BJ (cell line): ENCODE results near the gene KRT2. TPM values are rescaled to one million over a fixed set of nuclear protein-coding genes. Genes with fewer than 3 reads are reported as not detected.

Experiments
- CTCF ChIA-PET: fragments of 350-600 bp; formaldehyde crosslinking; extraction: SDS; loops from one replicate; lab custom pipeline; 2021; ENCODE audit warnings: antibody characterized with exemption, inconsistent platforms; lab: Yijun Ruan, JAX
- POLR2A ChIA-PET: fragments of 300-600 bp; sonication (Branson Sonifier 250); formaldehyde crosslinking; extraction: SDS; loops from one replicate; lab custom pipeline; 2021; ENCODE audit warnings: antibody characterized with exemption; lab: Charles Lee
- DNase-seq: peaks from one replicate; pipeline ENCODE4 v3.0.0-alpha.2; 2011; ENCODE audit warnings: low read depth
- H3K27me3 ChIP-seq: 2 replicates; pipeline ENCODE4 v1.6.0; 2011; ENCODE audit warnings: low read length; ENCODE audit not compliant: control insufficient read depth, insufficient read depth
- H3K36me3 ChIP-seq: 2 replicates; pipeline ENCODE4 v1.5.1; 2011; ENCODE audit warnings: low read length; ENCODE audit not compliant: control insufficient read depth, insufficient read depth
- H3K4me3 ChIP-seq: 2 replicates; pipeline ENCODE4 v1.5.1; 2011; ENCODE audit warnings: low read depth, mild to moderate bottlenecking, control low read depth, low read length
- polyA plus RNA-seq: library from polyadenylated mRNA; depleted of rRNA; stranded (reverse); fragments of >200 nt; gene quantifications from 2 replicates; pipeline ENCODE4 v1.2.3, GENCODE V29; 2011
- TF ChIP-seq, protein P1 (sequence below): IDR thresholded peaks from 2 replicates; pipeline ENCODE4 v1.5.1; 2011; ENCODE audit warnings: low read depth, mild to moderate bottlenecking, control low read depth, inconsistent platforms, low read length, moderate library complexity; ENCODE audit not compliant: insufficient read depth

KRT2 gene
- polyA plus RNA-seq, 1 experiment, result not detected

DNA sequence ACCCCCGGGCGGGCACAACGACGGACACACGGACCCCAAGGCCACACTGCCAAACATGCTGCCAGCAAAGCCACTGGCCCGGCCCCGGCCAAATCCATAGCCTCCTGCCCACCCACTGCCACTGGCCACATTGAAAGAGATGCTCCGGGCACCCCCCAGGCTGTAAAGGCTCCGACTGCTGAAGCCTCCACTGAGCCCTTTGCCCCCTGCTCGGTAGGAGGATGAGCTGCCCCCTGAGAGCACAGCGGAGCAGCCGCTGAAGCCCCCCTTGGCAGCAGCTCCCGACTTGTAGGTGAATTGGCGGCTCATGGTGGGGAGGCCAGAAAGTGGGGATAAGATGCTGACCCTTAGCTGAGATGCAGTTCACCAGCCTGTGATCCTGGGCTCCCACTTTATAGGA, 33.8 kb downstream of the KRT2 start, which contains the start of gene KRT73:
KRT73 (minus strand) TSS at position 344 of the 400 bp plus-strand sequence; CDS start at position 309, 35 bp downstream.
- TF ChIP-seq, protein P1, sequence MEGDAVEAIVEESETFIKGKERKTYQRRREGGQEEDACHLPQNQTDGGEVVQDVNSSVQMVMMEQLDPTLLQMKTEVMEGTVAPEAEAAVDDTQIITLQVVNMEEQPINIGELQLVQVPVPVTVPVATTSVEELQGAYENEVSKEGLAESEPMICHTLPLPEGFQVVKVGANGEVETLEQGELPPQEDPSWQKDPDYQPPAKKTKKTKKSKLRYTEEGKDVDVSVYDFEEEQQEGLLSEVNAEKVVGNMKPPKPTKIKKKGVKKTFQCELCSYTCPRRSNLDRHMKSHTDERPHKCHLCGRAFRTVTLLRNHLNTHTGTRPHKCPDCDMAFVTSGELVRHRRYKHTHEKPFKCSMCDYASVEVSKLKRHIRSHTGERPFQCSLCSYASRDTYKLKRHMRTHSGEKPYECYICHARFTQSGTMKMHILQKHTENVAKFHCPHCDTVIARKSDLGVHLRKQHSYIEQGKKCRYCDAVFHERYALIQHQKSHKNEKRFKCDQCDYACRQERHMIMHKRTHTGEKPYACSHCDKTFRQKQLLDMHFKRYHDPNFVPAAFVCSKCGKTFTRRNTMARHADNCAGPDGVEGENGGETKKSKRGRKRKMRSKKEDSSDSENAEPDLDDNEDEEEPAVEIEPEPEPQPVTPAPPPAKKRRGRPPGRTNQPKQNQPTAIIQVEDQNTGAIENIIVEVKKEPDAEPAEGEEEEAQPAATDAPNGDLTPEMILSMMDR, result no peak
- ChIA-PET POLR2A (no interaction called here), CTCF (no interaction called here)
- DNase-seq, result no peak
- peaks cover 7% of the 10 kb centered on the region for H3K27me3 ChIP-seq
- no peak within 1 kb of the TSS for H3K4me3 ChIP-seq
- H3K36me3 ChIP-seq, result no peaks in the 10 kb centered on the region

DNA sequence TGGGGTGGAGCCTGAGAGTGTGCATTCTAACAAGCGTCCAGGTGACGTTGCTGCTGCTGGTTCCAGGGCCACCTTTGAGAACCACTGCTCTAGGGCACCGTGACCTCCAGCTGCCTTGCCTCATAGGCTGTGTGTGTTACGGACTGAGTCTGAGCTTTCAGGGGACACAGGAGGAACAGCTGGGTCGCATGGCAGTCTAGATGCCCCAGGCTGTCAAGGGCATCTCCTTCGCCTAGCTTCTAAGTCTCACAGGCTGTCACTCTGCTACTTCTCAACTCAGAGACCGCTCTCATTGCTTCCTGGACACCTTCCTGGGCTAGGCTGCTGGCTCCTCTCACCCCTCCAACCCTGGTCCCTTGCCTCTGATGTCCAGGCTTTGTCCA, 34.6 kb downstream of the KRT2 start:
- POLR2A ChIA-PET, result no interaction called here
- CTCF ChIA-PET, result interaction anchor here (1.6 kb wide), 1 partner anchor 262 kb away, joined by 4 read pairs; no protein-coding TSS in a partner anchor
- Histone ChIP-seq H3K27me3 (peaks cover 8% of the 10 kb centered on the region), H3K36me3 (no peaks in the 10 kb centered on the region), H3K4me3 (no peak overlapping the region)
- DNase-seq, result no peak
- TF ChIP-seq, protein P1, result no peak

DNA sequence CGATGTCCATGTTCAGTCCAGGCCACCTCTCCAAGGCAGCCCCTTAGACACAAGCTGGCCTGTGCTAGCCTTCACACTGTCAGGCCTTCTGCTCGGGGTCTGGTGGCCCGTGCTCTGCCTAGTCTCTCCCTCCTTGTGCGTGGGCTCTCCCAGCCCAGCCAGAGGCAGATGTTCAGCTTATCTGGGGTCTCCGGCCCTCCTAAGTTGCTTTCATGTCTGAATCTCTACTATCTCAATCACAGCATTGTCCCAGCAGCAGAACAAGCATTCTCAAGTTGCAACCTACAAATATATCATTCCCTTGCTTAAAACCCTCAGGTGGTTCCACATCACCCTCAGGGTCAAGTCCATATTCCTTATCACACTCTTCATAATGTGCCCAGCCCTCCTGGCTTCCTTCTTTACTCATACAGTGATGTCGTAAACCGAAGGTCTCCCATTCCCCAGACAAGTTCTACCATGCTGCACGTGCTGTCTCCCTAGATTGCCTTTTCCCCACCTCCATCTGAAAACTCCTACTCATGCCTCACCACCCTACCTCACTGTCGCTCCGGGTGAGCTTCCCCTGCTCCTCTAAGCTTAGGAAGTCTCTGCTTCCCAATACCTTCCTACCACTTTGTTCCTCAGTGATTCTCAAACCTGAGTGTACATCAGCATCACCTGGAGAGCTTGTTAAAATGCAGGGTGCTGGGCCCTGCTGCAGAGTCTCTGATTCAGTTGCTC, 35.2 kb downstream of the KRT2 start:
- TF ChIP-seq, protein P1, result no peak
- H3K27me3 ChIP-seq, result peaks cover 8% of the 10 kb centered on the region
- H3K36me3 ChIP-seq, result no peaks in the 10 kb centered on the region
- no peak overlapping the region for H3K4me3 ChIP-seq
- DNase-seq, result no peak
- POLR2A ChIA-PET, result no interaction called here
- CTCF ChIA-PET, result interaction anchor here (1.6 kb wide), 1 partner anchor 263 kb away, joined by 4 read pairs; no protein-coding TSS in a partner anchor

DNA sequence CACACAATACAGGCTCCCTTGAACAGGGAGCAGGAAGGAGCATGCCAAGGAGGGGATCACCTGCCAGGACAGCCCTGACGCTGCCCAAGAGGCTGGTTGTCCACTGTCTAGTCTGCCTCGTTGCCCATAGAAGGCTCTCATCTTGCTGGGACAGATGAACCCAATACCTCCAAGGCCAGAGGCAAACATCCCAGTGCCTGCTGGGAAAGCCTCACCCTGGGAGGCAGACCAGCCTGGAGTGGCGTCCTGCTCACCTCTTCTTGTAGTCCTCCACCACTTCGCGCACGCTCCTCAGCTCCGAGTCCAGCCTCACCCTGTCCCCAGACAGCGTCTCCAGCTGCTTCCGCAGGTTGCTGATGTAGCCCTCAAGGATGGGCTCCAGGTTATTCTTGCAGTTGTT, 36.1 kb downstream of the KRT2 start:
- Histone ChIP-seq H3K36me3 (no peaks in the 10 kb centered on the region), H3K27me3 (peaks cover 9% of the 10 kb centered on the region), H3K4me3 (no peak overlapping the region)
- TF ChIP-seq, protein P1, result no peak
- ChIA-PET POLR2A (no interaction called here), CTCF (no interaction called here)
- no peak for DNase-seq

DNA sequence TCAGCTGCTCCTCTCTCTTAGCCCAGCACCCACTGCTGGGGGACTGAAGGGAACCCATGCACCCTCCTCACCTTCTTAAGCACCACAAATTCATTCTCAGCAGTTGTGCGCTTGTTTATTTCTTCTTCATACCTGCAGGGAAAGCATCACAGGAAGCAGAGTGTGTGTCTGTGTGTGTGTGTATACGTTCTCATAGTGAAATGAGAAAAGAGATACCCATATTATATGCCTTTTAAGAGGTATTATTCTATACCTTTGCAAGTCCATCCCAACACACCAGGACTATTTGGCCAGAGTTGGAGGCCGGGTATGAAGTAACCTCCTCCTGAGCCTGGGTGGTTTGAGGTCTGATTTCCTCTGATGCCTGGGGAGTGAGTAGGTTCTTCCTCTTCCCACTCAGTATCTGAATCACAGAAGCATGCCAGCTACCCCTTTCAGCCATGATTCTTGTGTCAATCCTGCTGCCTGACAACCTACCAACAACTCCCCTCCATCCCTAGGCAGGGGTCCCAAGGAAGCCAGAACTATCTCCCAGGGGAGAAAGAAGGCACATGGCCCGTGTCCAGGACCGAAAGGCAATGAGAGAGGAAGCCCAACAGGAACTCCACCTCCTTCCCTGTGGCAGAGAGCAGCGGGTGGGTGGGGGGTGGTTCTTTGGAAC, 36.7 kb downstream of the KRT2 start:
- POLR2A ChIA-PET, result no interaction called here
- H3K36me3 ChIP-seq, result no peaks in the 10 kb centered on the region
- CTCF ChIA-PET, result no interaction called here
- H3K4me3 ChIP-seq, result no peak overlapping the region
- peaks cover 9% of the 10 kb centered on the region for H3K27me3 ChIP-seq
- no peak for DNase-seq
- TF ChIP-seq, protein P1, result no peak
